H7 (cell line): Measurements from ENCODE around the gene TMUB1. TPM values are rescaled to one million over a fixed set of nuclear protein-coding genes. Genes with fewer than 3 reads are reported as not detected.

Experiments used
- DNase-seq: peaks from one replicate; pipeline ENCODE4 v3.0.0; 2012
- H3K27me3 ChIP-seq: 2 replicates; pipeline ENCODE4 v1.6.0; 2011; ENCODE audit warnings: mild to moderate bottlenecking, low read length; ENCODE audit not compliant: control insufficient read depth, insufficient read depth
- H3K36me3 ChIP-seq: replicated peaks from 2 replicates; pipeline ENCODE4 v1.5.1; 2011; ENCODE audit warnings: low read length; ENCODE audit not compliant: control insufficient read depth, insufficient read depth
- H3K4me3 ChIP-seq: 2 replicates; pipeline ENCODE4 v1.5.1; 2011; ENCODE audit warnings: low read depth, mild to moderate bottlenecking, control low read depth, low read length, moderate library complexity; ENCODE audit not compliant: insufficient read depth
- total RNA-seq: library from RNA; depleted of rRNA; stranded (reverse); fragments of >200 nt; shearing (Covaris generic); gene quantifications from 2 replicates; pipeline ENCODE4 v1.2.3, GENCODE V29; 2014

The TMUB1 gene
- total RNA-seq, 1 experiment from 2014 or later, result 73.4 TPM

DNA sequence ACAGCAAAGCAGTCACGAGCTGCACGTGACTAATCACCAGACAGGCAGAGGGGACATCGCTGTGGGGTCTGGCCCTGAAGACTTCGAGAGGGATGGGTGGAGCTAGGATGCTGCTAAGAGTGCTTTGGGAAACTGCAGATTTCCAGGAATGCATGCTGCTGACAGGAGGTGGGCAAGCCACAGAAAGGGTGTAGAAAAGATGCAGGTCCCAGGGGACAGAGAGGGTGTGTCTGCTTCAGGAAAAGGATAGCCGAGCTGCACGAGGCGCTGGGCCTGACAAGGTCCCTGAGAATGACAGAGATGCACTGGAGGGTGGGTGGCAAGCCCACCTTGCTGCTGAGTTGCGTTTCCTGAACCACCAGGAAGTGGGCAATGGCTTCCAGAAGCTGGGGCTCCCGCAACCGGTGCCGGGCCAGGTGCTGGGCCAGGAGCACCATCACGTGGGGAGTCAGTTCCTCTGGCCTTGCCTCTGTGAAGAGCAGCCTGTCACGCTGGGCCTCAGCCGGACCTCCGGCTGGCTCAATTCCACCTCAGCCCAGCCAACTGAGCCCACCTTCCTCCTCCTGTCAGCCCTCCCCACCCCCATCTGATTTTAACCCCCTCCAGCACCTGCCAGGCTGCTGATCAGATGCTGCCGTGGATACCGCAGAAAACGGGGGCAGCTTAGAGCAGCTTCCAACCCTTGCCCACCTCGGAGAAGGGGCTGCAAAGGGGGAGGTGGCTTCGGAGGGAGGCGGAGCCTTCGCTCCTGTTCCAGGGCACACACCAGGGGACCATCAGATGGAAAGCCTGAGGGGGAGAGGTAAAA lies 4.9 kb downstream of the TMUB1 start:
- H3K27me3 ChIP-seq, result no peaks in the 10 kb centered on the region
- peak; percentile 88 for DNase-seq
- no peak overlapping the region for H3K4me3 ChIP-seq
- peaks cover 4% of the 10 kb centered on the region for H3K36me3 ChIP-seq

GRCh38 chr7:151077705-151078232 lies 5.5 kb downstream of the TMUB1 start:
- no peak for DNase-seq
- H3K36me3 ChIP-seq, result peaks cover 4% of the 10 kb centered on the region
- no peaks in the 10 kb centered on the region for H3K27me3 ChIP-seq
- H3K4me3 ChIP-seq, result no peak overlapping the region

GRCh38 chr7:151076863-151077704 lies 6.2 kb downstream of the TMUB1 start:
- H3K27me3 ChIP-seq, result no peaks in the 10 kb centered on the region
- no peak overlapping the region for H3K4me3 ChIP-seq
- DNase-seq, result peak; percentile 96

GRCh38 chr7:151075978-151076426 lies 7.3 kb downstream of the TMUB1 start:
- peaks cover 8% of the 10 kb centered on the region for H3K36me3 ChIP-seq
- no peak overlapping the region for H3K4me3 ChIP-seq

More at GRCh38 chr7:151076863-151077704, 6.2 kb downstream of the TMUB1 start:
- peaks cover 8% of the 10 kb centered on the region for H3K36me3 ChIP-seq

GRCh38 chr7:151075662-151075971 lies 7.7 kb downstream of the TMUB1 start:
- Histone ChIP-seq H3K4me3 (no peak overlapping the region), H3K27me3 (no peaks in the 10 kb centered on the region), H3K36me3 (peaks cover 10% of the 10 kb centered on the region)
- DNase-seq, result no peak

More at GRCh38 chr7:151075978-151076426, 7.3 kb downstream of the TMUB1 start:
- no peaks in the 10 kb centered on the region for H3K27me3 ChIP-seq
- DNase-seq, result no peak

- Histone ChIP-seq H3K4me3 (no peak overlapping the region), H3K36me3 (peaks cover 15% of the 10 kb centered on the region), H3K27me3 (no peaks in the 10 kb centered on the region)
- DNase-seq, result no peak
Measured at GRCh38 chr7:151074817-151075661, 8.3 kb downstream of the TMUB1 start.

DNA sequence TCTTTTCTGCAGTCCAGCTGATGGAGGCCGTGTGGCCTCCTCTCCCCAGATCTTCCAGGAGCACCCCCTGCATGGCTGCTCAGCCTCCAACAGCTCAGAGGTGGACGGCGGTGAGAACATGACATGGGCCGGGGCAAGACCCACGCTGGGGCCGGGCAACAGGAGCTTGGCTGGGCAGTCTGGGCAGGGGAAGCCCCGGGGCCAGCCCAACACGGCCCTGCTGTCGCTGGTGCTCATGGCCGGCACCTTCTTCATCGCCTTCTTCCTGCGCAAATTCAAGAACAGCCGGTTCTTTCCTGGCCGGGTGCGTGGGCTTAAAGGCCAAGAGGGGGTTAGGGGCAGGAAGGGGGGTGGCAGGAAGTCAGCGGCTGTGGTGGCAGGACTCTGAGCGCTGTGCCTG lies 9.3 kb downstream of the TMUB1 start:
- Histone ChIP-seq H3K27me3 (no peaks in the 10 kb centered on the region), H3K4me3 (no peak overlapping the region), H3K36me3 (peaks cover 23% of the 10 kb centered on the region)
- no peak for DNase-seq

- Histone ChIP-seq H3K36me3 (peaks cover 28% of the 10 kb centered on the region), H3K4me3 (no peak overlapping the region), H3K27me3 (no peaks in the 10 kb centered on the region)
- no peak for DNase-seq
Measured at GRCh38 chr7:151071032-151071866, 12.0 kb downstream of the TMUB1 start.

- H3K27me3 ChIP-seq, result no peaks in the 10 kb centered on the region
- H3K4me3 ChIP-seq, result no peak overlapping the region
- no peak for DNase-seq
- peaks cover 28% of the 10 kb centered on the region for H3K36me3 ChIP-seq
Measured at GRCh38 chr7:151070574-151070960, 12.7 kb downstream of the TMUB1 start.

DNA sequence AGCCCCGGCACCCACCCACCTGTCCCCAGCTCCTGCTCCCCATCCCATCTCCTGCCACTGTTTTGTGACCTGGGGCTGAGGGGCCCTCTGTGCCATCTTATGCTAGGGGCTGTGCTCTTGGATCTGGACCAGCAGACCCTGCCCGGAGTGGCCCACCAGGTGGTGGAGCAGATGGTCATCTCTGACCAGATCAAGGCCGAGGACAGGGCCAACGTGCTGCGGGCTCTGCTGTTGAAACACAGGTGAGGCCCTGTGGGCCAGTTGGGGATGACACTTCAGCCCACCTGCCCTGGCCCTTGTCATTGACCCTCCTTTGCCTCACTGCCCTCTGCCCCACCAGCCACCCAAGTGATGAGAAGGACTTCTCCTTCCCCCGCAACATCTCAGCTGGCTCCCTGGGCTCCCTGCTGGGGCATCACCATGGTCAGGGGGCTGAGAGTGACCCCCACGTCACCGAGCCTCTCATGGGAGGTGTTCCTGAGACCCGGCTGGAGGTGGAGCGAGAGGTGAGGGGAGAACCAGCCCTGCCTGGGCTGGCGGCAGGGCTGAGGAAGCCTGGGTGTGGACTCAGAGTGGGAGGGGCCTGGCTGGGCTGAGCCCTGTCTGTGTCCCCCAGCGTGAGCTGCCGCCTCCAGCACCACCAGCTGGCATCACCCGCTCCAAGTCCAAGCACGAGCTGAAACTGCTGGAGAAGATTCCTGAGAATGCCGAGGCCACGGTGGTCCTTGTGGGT lies 13.3 kb downstream of the TMUB1 start:
- H3K36me3 ChIP-seq, result peaks cover 31% of the 10 kb centered on the region
- no peak overlapping the region for H3K4me3 ChIP-seq
- H3K27me3 ChIP-seq, result no peaks in the 10 kb centered on the region
- DNase-seq, result no peak

- DNase-seq, result peak; percentile 73
- no peaks in the 10 kb centered on the region for H3K27me3 ChIP-seq
- no peak overlapping the region for H3K4me3 ChIP-seq
- H3K36me3 ChIP-seq, result peaks cover 31% of the 10 kb centered on the region
Measured at GRCh38 chr7:151068069-151068773, 15.1 kb downstream of the TMUB1 start.

DNA sequence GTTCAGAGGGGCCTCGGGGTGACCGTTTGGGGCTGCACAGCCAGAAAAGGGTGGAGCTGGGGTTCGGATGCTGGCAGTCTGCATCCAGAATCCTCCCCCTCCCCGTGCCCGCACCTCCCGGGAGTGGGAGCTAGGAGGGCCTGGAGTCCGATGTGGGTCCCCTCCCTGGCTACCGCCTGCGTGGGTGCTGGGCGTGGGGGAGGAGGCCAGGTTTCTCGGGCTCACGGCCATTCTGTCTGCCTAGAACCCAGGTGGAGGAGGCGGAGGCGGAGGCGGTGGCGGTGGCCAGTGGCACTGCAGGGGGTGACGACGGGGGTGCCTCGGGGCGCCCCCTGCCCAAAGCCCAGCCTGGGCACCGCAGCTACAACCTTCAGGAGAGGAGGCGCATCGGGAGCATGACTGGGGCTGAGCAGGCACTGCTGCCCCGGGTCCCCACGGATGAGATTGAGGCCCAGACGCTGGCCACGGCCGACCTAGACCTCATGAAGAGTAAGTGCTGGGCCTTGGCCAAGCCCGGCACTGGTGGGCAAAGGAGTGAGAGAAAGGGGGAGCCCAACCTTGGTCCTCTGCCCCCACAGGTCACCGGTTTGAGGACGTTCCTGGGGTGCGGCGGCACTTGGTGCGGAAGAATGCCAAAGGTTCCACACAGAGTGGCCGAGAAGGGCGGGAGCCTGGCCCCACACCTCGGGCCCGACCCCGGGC lies 16.9 kb downstream of the TMUB1 start:
- Histone ChIP-seq H3K27me3 (no peaks in the 10 kb centered on the region), H3K36me3 (peaks cover 27% of the 10 kb centered on the region), H3K4me3 (no peak overlapping the region)
- DNase-seq, result no peak
